A549 (cell line): ENCODE data around the gene CUX1.

Experiments used
- CBX8 ChIP-seq: fragments of 200-600 bp; sonication (generic); IDR thresholded peaks from 2 replicates; pipeline ENCODE4 v1.6.1; 2016
- CHD2 ChIP-seq: fragments of 150-350 bp; IDR thresholded peaks from 2 replicates; pipeline ENCODE4 v1.6.1; 2014; ENCODE audit warnings: low read length; ENCODE audit not compliant: partially characterized antibody
- EP300 ChIP-seq, 2 experiments: fragments of >200 bp; sonication (Bioruptor Twin); formaldehyde crosslinking; IDR thresholded peaks; 2 replicates in 1 of 2; 3 replicates in 1 of 2; pipeline ENCODE4 v1.6.1; 2016 to 2017
- JUN ChIP-seq, 2 experiments: fragments of >200 bp; sonication (Bioruptor Twin); formaldehyde crosslinking; IDR thresholded peaks; 2 replicates in 1 of 2; 3 replicates in 1 of 2; pipeline ENCODE4 v1.6.1; 2016 to 2017
- KDM1A ChIP-seq: fragments of 200-600 bp; sonication (generic); IDR thresholded peaks from 2 replicates; pipeline ENCODE4 v1.6.1; 2016; ENCODE audit warnings: low read depth, mild to moderate bottlenecking
- MAFK ChIP-seq: fragments of 450-650 bp; IDR thresholded peaks from 2 replicates; pipeline ENCODE4 v1.6.1; 2014; ENCODE audit not compliant: partially characterized antibody
- NR3C1 ChIP-seq: fragments of >200 bp; sonication (Bioruptor Twin); formaldehyde crosslinking; IDR thresholded peaks from 3 replicates; pipeline ENCODE4 v1.6.1; 2017
- POLR2A ChIP-seq: IDR thresholded peaks from 2 replicates; pipeline ENCODE4 v1.6.1; 2012; ENCODE audit warnings: mild to moderate bottlenecking, low read length
- RFX5 ChIP-seq: fragments of 450-650 bp; IDR thresholded peaks from 2 replicates; pipeline ENCODE4 v1.7.1; 2014; ENCODE audit warnings: antibody characterized with exemption, mild to moderate bottlenecking, moderate library complexity
- RNF2 ChIP-seq: fragments of 200-600 bp; sonication (generic); IDR thresholded peaks from 2 replicates; pipeline ENCODE4 v1.6.1; 2016; ENCODE audit warnings: low read depth, mild to moderate bottlenecking, antibody characterized with exemption, moderate library complexity, borderline replicate concordance
- ZFP36 ChIP-seq: fragments of 450-650 bp; IDR thresholded peaks from 2 replicates; pipeline ENCODE4 v1.6.1; 2014; ENCODE audit warnings: borderline replicate concordance; ENCODE audit not compliant: partially characterized antibody
- TF ChIP-seq, protein P1 (sequence below): fragments of >200 bp; sonication (Bioruptor Twin); formaldehyde crosslinking; IDR thresholded peaks from 3 replicates; pipeline ENCODE4 v1.5.1; 2016
- TF ChIP-seq, protein P2 (sequence below): fragments of 250-450 bp; sonication (Bioruptor Pico); IDR thresholded peaks from 2 replicates; pipeline ENCODE4 v1.5.0; 2021; ENCODE audit warnings: mild to moderate bottlenecking, moderate library complexity, borderline replicate concordance

DNA sequence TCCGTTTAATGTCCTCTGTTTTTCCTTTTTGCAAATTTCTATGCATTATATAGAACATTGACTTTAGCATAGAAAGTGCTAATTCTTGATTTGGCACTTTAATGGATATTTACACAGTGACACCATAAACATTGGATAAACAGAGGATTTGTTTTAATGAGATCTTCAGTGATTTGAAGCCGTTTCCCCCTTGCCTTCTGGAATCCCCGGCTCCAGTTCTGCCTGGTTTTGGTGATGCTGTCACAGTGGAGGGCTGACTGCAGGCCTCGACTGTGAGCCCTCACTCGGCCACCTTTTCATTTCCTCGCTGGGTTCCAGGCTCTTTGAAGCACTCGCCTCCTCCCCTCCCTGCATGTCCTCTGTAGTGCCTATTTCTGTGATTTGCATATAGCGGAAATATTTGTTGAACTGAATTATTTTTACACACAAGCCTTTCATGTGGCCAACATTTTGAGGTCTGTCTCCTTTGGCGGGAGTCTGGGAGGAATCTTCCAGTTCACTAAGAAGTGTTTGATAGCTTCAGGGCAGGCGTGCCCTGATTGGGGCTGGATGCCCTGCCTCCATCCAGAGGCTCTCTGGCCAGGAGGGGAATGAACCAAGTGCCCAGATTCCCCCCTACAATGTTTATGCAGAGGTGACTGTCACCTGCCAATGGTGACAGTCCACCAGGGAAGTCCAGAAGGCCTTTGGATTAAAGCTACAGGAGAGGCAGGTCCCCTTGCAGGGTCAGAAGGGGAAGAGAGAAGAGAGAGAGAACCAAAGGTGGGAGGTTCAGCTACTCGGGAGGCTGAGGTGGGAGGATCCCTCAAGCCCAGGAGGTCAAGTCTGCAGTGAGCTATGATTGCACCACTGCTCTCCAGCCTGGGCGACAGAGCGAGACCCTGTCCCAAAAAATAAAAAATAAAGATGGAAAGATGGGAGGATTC is 67.5 kb downstream of the CUX1 start:
- TF ChIP-seq MAFK (no peak), CHD2 (no peak), KDM1A (no peak), POLR2A (no peak), RNF2 (no peak), EP300 (IDR thresholded peaks at IDR 0.05) (no peak), RFX5 (no peak), CBX8 (no peak), NR3C1 (no peak), ZFP36 (no peak), JUN (IDR thresholded peaks at IDR 0.05) (no peak)
- TF ChIP-seq, protein P1, sequence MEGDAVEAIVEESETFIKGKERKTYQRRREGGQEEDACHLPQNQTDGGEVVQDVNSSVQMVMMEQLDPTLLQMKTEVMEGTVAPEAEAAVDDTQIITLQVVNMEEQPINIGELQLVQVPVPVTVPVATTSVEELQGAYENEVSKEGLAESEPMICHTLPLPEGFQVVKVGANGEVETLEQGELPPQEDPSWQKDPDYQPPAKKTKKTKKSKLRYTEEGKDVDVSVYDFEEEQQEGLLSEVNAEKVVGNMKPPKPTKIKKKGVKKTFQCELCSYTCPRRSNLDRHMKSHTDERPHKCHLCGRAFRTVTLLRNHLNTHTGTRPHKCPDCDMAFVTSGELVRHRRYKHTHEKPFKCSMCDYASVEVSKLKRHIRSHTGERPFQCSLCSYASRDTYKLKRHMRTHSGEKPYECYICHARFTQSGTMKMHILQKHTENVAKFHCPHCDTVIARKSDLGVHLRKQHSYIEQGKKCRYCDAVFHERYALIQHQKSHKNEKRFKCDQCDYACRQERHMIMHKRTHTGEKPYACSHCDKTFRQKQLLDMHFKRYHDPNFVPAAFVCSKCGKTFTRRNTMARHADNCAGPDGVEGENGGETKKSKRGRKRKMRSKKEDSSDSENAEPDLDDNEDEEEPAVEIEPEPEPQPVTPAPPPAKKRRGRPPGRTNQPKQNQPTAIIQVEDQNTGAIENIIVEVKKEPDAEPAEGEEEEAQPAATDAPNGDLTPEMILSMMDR, result no peak
- TF ChIP-seq, protein P2, sequence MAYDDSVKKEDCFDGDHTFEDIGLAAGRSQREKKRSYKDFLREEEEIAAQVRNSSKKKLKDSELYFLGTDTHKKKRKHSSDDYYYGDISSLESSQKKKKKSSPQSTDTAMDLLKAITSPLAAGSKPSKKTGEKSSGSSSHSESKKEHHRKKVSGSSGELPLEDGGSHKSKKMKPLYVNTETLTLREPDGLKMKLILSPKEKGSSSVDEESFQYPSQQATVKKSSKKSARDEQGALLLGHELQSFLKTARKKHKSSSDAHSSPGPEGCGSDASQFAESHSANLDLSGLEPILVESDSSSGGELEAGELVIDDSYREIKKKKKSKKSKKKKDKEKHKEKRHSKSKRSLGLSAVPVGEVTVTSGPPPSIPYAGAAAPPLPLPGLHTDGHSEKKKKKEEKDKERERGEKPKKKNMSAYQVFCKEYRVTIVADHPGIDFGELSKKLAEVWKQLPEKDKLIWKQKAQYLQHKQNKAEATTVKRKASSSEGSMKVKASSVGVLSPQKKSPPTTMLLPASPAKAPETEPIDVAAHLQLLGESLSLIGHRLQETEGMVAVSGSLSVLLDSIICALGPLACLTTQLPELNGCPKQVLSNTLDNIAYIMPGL (CRISPR knock-in tag), result no peak
